ENCODE measurements around the gene GRB14. TPM values are rescaled to one million over a fixed set of nuclear protein-coding genes. Genes with fewer than 3 reads are reported as not detected.

Gene GRB14
- polyA plus RNA-seq, 1 of the 3 experiments (the other 2 are of a cell fraction), result 3.9 TPM

- no peak for DNase-seq
- ChIA-PET CTCF (interaction anchor here (1.6 kb wide), 1 partner anchor 15 kb away, joined by 8 read pairs; no protein-coding TSS in a partner anchor), POLR2A (no interaction called here)
- no peak overlapping the region for H3K4me2 ChIP-seq
- H3K79me2 ChIP-seq (ENCODE audit: insufficient read depth), result no peaks in the 10 kb centered on the region; the same call in 1 of the 2 replicates
- H3K9me2 ChIP-seq, result no peaks in the 10 kb centered on the region
- H3F3A ChIP-seq (replicated peaks; ENCODE audit: insufficient read depth), result no peaks in the 10 kb centered on the region
- 47% methylated on average over 3 of the region's 3 CpGs for WGBS (ENCODE audit: low lambda C conversion rate)
- H3K9ac ChIP-seq, result no peak overlapping the region
- H2AFZ ChIP-seq (ENCODE audit: low read depth), result no peak overlapping the region
- no peak overlapping the region for H3K4me3 ChIP-seq (ENCODE audit: low read depth in 2 of 2, low read length in 1 of 2)
- peaks cover 0 to 28% of the 10 kb centered on the region in 2 experiments for H3K36me3 ChIP-seq (replicated peaks in 1 of 2; ENCODE audit: control insufficient read depth in 1 of 2, insufficient read depth in 2 of 2, low read length in 1 of 2)
- H3K27ac ChIP-seq (ENCODE audit: low read depth in 2 of 2, low read length in 1 of 2), result no peak overlapping the region
- no peaks in the 10 kb centered on the region for H4K20me1 ChIP-seq (ENCODE audit: insufficient read depth)
- no peaks in the 10 kb centered on the region; a peak in 1 of 4 replicates for H3K4me1 ChIP-seq (ENCODE audit: control insufficient read depth in 1 of 2, insufficient read depth in 2 of 2, low read depth in 1 of 2, low read length in 1 of 2)
- H3K9me3 ChIP-seq, result no peaks in the 10 kb centered on the region
- TF ChIP-seq TCF12 (IDR thresholded peaks at IDR 0.05) (peak; percentile 83), FOSL2 (IDR thresholded peaks at IDR 0.05; ENCODE audit: borderline replicate concordance, low read depth) (0 out of 2 replicates have a peak, but pooled peaks have one; percentile 39), EP300 (IDR thresholded peaks at IDR 0.05; ENCODE audit: borderline replicate concordance in 1 of 2, low read depth in 1 of 2, low read length in 1 of 2) (peak in 1 of 2 experiments; percentile 37; a peak in 1 of 4 replicates), NFIC (IDR thresholded peaks at IDR 0.05; ENCODE audit: borderline replicate concordance) (peak; percentile 33; the same call in 1 of the 2 replicates), PBX3 (IDR thresholded peaks at IDR 0.05) (peak; percentile 67), JUND (IDR thresholded peaks at IDR 0.05) (peak; percentile 39; the same call in 1 of the 2 replicates), SMC3 (IDR thresholded peaks at IDR 0.05; ENCODE audit: low read depth, low read length) (no peak), EZH2phosphoT487 (IDR thresholded peaks at IDR 0.05; ENCODE audit: borderline replicate concordance, low read depth) (no peak)
- no peaks in the 10 kb centered on the region for H3K27me3 ChIP-seq (ENCODE audit: insufficient read depth)
Measured at GRCh38 chr2:164523009-164523408, 98.3 kb downstream of the GRB14 start.

- 79% methylated on average over 3 of the region's 3 CpGs for WGBS (ENCODE audit: low lambda C conversion rate)
- H3K27ac ChIP-seq (ENCODE audit: low read depth in 2 of 2, low read length in 1 of 2), result no peak overlapping the region
- CTCF ChIA-PET, result interaction anchor here (1.6 kb wide), 1 partner anchor 15 kb away, joined by 8 read pairs; no protein-coding TSS in a partner anchor
- H4K20me1 ChIP-seq (ENCODE audit: insufficient read depth), result no peaks in the 10 kb centered on the region
- POLR2A ChIA-PET, result no interaction called here
- DNase-seq, result no peak
- no peak overlapping the region for H2AFZ ChIP-seq (ENCODE audit: low read depth)
- TF ChIP-seq RAD21 (IDR thresholded peaks at IDR 0.05; ENCODE audit: low read length) (no peak), FOXJ3 (CRISPR knock-in tag; IDR thresholded peaks at IDR 0.05) (no peak), FOSL2 (IDR thresholded peaks at IDR 0.05; ENCODE audit: borderline replicate concordance, low read depth) (no peak), TCF12 (IDR thresholded peaks at IDR 0.05) (no peak), PBX3 (IDR thresholded peaks at IDR 0.05) (no peak), EZH2phosphoT487 (IDR thresholded peaks at IDR 0.05; ENCODE audit: borderline replicate concordance, low read depth) (no peak), CTCF (IDR thresholded peaks at IDR 0.05) (no peak), SMC3 (IDR thresholded peaks at IDR 0.05; ENCODE audit: low read depth, low read length) (no peak), EP300 (IDR thresholded peaks at IDR 0.05; ENCODE audit: borderline replicate concordance in 1 of 2, low read depth in 1 of 2, low read length in 1 of 2) (no peak), YY1 (IDR thresholded peaks at IDR 0.05; ENCODE audit: low read depth) (no peak), NRF1 (IDR thresholded peaks at IDR 0.05; ENCODE audit: low read depth, low read length) (no peak), ELF1 (IDR thresholded peaks at IDR 0.05) (no peak), MXI1 (IDR thresholded peaks at IDR 0.05; ENCODE audit: low read depth, low read length) (no peak), POLR2AphosphoS5 (IDR thresholded peaks at IDR 0.05; ENCODE audit: low read depth, low read length) (no peak)
- TF ChIP-seq, protein P1, sequence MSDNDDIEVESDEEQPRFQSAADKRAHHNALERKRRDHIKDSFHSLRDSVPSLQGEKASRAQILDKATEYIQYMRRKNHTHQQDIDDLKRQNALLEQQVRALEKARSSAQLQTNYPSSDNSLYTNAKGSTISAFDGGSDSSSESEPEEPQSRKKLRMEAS (IDR thresholded peaks at IDR 0.05; ENCODE audit: low read depth), result no peak
- TF ChIP-seq, protein P2, sequence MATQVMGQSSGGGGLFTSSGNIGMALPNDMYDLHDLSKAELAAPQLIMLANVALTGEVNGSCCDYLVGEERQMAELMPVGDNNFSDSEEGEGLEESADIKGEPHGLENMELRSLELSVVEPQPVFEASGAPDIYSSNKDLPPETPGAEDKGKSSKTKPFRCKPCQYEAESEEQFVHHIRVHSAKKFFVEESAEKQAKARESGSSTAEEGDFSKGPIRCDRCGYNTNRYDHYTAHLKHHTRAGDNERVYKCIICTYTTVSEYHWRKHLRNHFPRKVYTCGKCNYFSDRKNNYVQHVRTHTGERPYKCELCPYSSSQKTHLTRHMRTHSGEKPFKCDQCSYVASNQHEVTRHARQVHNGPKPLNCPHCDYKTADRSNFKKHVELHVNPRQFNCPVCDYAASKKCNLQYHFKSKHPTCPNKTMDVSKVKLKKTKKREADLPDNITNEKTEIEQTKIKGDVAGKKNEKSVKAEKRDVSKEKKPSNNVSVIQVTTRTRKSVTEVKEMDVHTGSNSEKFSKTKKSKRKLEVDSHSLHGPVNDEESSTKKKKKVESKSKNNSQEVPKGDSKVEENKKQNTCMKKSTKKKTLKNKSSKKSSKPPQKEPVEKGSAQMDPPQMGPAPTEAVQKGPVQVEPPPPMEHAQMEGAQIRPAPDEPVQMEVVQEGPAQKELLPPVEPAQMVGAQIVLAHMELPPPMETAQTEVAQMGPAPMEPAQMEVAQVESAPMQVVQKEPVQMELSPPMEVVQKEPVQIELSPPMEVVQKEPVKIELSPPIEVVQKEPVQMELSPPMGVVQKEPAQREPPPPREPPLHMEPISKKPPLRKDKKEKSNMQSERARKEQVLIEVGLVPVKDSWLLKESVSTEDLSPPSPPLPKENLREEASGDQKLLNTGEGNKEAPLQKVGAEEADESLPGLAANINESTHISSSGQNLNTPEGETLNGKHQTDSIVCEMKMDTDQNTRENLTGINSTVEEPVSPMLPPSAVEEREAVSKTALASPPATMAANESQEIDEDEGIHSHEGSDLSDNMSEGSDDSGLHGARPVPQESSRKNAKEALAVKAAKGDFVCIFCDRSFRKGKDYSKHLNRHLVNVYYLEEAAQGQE (IDR thresholded peaks at IDR 0.05; ENCODE audit: low read depth, low read length), result no peak
- no peak overlapping the region for H3K9ac ChIP-seq
- H3K79me2 ChIP-seq (ENCODE audit: insufficient read depth), result no peaks in the 10 kb centered on the region; the same call in 1 of the 2 replicates
- no peak overlapping the region for H3K4me2 ChIP-seq
- no peaks in the 10 kb centered on the region; a peak in 1 of 4 replicates for H3K4me1 ChIP-seq (ENCODE audit: control insufficient read depth in 1 of 2, insufficient read depth in 2 of 2, low read depth in 1 of 2, low read length in 1 of 2)
- H3K27me3 ChIP-seq (ENCODE audit: insufficient read depth), result no peaks in the 10 kb centered on the region
- H3K36me3 ChIP-seq (replicated peaks in 1 of 2; ENCODE audit: control insufficient read depth in 1 of 2, insufficient read depth in 2 of 2, low read length in 1 of 2), result peaks cover 0 to 32% of the 10 kb centered on the region in 2 experiments
- no peak overlapping the region for H3K4me3 ChIP-seq (ENCODE audit: low read depth in 2 of 2, low read length in 1 of 2)
- no peaks in the 10 kb centered on the region for H3K9me2 ChIP-seq
- no peaks in the 10 kb centered on the region for H3F3A ChIP-seq (replicated peaks; ENCODE audit: insufficient read depth)
- H3K9me3 ChIP-seq, result no peaks in the 10 kb centered on the region
Measured at GRCh38 chr2:164522561-164522981, 98.7 kb downstream of the GRB14 start.

Measured in SK-N-SH (cell line).